ENCODE measurements around the gene KDM3B.
"Not testable (repeated sequence)": the region's sequence is repeated elsewhere in the genome, so short reads cannot be mapped to it uniquely, and the experiment has no call there.

The KDM3B gene, protein sequence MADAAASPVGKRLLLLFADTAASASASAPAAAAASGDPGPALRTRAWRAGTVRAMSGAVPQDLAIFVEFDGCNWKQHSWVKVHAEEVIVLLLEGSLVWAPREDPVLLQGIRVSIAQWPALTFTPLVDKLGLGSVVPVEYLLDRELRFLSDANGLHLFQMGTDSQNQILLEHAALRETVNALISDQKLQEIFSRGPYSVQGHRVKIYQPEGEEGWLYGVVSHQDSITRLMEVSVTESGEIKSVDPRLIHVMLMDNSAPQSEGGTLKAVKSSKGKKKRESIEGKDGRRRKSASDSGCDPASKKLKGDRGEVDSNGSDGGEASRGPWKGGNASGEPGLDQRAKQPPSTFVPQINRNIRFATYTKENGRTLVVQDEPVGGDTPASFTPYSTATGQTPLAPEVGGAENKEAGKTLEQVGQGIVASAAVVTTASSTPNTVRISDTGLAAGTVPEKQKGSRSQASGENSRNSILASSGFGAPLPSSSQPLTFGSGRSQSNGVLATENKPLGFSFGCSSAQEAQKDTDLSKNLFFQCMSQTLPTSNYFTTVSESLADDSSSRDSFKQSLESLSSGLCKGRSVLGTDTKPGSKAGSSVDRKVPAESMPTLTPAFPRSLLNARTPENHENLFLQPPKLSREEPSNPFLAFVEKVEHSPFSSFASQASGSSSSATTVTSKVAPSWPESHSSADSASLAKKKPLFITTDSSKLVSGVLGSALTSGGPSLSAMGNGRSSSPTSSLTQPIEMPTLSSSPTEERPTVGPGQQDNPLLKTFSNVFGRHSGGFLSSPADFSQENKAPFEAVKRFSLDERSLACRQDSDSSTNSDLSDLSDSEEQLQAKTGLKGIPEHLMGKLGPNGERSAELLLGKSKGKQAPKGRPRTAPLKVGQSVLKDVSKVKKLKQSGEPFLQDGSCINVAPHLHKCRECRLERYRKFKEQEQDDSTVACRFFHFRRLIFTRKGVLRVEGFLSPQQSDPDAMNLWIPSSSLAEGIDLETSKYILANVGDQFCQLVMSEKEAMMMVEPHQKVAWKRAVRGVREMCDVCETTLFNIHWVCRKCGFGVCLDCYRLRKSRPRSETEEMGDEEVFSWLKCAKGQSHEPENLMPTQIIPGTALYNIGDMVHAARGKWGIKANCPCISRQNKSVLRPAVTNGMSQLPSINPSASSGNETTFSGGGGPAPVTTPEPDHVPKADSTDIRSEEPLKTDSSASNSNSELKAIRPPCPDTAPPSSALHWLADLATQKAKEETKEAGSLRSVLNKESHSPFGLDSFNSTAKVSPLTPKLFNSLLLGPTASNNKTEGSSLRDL (N-terminal part only)

DNA sequence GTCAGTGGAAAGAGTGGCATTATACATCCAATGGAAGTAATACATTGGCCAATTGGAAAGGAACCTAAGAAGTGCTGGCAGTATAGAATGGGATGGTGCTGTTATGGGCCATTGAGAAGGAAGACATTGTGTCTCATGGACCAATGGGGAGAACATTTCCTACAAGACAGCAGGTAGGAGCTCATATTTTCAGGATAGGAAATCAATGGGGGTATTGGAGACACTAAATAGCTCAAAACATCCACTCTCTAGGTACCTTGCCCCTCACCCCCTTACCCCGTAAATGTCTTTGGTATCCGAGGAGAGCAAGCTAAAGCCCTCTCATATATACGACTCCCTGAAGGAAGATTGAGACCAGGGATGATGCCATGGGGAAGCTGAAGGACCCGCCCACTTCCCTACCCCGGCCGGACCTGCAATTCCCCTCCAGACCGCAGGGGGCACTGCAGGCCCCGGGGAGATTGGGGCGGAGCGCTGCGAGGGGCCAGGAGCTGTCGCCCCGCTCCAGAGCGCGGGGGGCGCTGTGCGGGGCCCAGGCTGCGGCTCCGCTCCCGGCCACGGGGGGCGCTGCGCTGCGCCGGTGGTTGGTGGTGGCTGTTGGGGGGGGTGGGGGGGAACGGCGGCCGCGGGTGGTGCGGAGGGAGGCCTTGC, at the start of gene KDM3B:
Gene KDM3B (plus strand): TSS at position 615 of the 651 bp plus-strand sequence. CDS start 111 bp downstream, outside the sequence.
- DNase-seq (ENCODE audit: low read depth in 2 of 2): peak; percentile 85 to 93

DNA sequence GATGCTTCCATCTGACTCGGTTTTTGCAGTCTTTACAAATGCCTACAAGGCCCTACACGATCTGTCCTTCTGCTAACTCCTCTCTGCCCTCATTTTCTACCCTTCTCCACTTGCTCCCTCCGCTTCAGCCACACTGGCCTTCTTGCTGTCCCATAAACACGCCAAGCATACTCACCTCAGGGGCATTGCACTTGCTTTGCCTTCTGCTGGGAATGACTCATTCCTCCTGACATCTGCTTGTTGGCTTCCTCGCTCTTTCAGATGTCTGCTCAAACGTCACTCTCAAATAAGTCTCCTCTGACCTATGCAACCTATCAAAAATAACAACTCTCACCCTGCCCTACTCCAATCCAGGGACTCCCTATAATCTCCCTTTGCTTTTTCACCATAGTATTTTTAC, 49.1 kb upstream of the KDM3B start:
- no peak for DNase-seq (ENCODE audit: low read depth in 2 of 2)

DNA sequence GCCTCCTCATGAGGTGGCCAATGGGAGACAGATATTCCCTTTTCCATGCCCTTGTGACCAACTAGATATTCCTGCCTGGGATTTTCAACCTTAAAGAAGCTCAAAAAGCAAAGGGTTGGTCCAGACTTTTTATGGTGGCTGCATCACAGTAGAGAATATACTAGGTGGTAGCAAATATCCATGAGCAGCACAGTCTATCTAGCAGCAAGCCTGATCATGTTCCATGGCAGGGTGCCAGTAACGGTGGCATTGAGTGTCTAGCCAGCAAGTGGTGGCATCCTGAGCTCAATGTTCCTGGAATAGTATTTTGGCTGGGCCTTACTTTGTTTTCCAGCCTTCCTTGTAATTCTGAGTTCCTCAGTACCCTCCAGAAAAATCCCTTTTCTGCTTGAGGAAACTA, 46.7 kb upstream of the KDM3B start:
- no peak for DNase-seq (ENCODE audit: low read depth in 2 of 2)

- DNase-seq (ENCODE audit: low read depth in 2 of 2): no peak
These were observed 36.7 kb upstream of the KDM3B start for GRCh38 chr5:138315751-138316278.

DNA sequence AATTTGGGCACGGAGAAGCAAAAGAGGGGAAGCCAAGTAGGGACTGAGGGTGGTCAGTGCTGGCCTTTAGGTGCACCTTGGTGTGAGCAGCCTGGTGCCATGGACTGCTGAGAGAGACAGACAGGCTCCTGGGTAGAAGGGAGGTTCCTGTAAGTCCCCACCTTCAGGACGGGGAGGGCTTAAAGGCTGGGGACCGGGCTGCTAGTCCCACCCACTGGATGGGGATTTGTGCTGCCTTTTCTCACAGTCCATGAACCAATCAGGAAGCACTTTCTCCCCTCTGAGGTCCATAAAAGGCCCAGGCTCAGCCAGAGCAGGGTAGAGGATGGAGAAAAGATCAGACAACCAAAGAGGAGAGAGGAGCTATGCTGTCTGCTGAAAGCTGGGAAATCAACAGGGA, 36.1 kb upstream of the KDM3B start:
- DNase-seq (ENCODE audit: low read depth in 2 of 2): no peak

DNA sequence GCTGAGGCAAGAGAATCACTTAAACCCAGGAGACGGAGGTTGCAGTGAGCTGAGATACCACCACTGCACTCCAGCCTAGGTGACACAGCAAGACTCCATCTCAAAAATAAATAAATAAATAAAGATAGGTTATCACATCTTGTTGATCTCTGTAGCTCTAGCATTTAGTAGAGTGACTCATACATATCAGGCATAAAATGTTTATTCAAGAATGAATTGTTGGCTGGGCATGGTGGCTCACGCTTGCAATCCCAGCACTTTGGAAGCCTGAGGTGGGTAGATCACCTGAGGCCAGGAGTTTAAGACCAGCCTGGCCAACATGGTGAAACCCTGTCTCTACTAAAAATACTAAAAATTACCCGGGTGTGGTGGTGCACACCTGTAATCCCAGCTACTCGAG, 34.3 kb upstream of the KDM3B start:
- not testable (repeated sequence) for DNase-seq (ENCODE audit: low read depth in 2 of 2)

DNA sequence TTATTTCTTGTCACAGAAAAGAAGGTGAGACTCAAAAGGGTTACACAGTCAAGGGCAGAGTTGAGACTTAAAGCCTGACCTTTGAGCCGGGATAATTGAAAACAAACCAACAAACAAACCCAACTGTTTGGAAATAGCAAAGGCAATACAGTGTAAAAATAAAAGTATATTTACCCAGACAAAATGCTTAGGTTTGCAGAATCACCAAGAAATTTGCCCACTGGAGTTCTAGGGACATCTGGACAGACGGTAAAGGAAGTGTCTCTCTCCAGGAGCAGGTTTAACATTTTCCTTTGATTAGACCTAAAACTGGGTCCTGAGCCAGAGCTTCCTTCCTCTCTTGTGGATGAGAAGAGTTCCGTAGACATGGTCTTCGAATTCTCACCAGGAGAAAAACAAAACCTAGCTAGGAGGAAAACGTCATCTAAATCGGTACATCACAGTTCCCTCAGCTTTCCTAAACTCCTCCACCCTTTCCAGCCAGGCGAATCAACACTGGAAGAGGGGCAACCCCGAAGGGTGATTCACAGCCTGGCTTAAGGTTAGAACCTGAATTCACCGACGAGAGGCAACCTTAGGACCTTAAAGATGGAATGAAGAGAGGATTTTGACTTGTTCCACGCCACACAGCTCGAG, 21.6 kb upstream of the KDM3B start:
- DNase-seq (ENCODE audit: low read depth in 2 of 2): no peak

- peak; percentile 85 to 89 for DNase-seq (ENCODE audit: low read depth in 2 of 2)
These were observed 20.8 kb upstream of the KDM3B start, which contains the start of gene CDC25C for GRCh38 chr5:138331449-138332368. Gene CDC25C (minus strand): TSS chr5:138331804. CDS start chr5:138331180, 624 bp downstream.

- no peak for DNase-seq (ENCODE audit: low read depth in 2 of 2)
These were observed 17.5 kb upstream of the KDM3B start for GRCh38 chr5:138334867-138335447.

- no peak for DNase-seq (ENCODE audit: low read depth in 2 of 2)
These were observed 15.4 kb upstream of the KDM3B start for GRCh38 chr5:138336952-138337684.

GRCh38 chr5:138337685-138338410, 14.6 kb upstream of the KDM3B start, which contains the start of gene FAM53C:
Gene FAM53C (plus strand): TSS chr5:138338266. CDS start chr5:138341336, 3,070 bp downstream.
- DNase-seq (ENCODE audit: low read depth in 2 of 2): peak; percentile 80 to 87

DNA sequence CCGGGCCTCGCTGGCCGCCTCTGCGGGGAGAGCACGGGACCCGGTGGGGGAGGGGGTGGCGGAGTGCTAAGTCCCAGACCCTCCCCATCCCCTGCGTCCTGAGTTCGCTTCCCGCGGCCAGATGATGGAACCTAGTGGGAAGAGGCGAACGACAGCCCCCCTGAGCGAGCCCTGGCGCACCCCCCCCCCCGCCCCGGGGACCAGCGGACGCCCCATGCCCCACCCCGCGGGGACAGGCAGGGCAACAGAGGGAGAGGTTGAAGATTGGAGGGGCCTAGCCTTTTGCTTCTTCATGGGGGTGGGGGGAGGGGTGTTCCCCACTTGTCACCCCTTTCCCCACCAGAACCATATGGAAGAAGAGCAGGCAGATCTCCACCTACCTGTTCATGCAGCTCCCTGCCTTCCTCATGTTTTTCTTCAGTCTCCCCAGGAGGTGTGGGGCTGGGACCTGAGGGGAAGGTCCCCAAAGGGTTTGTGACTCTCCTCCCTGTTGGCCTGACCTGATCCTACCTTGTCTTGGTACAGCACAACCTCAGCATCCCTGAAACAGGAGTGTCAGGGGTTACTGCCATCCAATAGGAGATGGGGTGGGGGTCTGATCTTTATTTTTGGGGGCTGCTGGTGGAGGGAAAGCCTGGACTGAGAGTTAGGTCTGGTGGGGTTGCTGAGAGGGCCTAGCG, 13.9 kb upstream of the KDM3B start:
- no peak for DNase-seq (ENCODE audit: low read depth in 2 of 2)

GRCh38 chr5:138339091-138339456, 13.4 kb upstream of the KDM3B start:
- no peak for DNase-seq (ENCODE audit: low read depth in 2 of 2)

- DNase-seq (ENCODE audit: low read depth in 2 of 2): no peak
These were observed 13.0 kb upstream of the KDM3B start for GRCh38 chr5:138339464-138339863.

DNA sequence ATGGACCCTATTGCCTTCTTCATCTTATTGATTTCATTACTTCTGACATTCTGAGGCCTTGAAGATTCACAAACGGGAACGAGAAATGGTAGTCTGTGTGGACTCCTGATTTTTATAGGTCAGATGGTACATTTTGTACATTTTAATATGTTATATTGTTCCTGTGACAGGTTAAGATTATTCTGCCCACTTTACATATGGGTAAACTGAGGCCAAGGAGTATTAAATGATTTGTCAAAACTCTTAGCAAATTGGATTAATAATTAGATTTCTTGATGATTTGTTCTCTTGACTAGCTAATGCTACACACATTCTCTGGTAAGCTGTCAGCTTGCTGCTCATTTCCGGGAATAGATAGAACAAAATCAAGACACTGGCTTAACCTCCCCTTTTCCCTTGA, 12.5 kb upstream of the KDM3B start:
- no peak for DNase-seq (ENCODE audit: low read depth in 2 of 2)

DNA sequence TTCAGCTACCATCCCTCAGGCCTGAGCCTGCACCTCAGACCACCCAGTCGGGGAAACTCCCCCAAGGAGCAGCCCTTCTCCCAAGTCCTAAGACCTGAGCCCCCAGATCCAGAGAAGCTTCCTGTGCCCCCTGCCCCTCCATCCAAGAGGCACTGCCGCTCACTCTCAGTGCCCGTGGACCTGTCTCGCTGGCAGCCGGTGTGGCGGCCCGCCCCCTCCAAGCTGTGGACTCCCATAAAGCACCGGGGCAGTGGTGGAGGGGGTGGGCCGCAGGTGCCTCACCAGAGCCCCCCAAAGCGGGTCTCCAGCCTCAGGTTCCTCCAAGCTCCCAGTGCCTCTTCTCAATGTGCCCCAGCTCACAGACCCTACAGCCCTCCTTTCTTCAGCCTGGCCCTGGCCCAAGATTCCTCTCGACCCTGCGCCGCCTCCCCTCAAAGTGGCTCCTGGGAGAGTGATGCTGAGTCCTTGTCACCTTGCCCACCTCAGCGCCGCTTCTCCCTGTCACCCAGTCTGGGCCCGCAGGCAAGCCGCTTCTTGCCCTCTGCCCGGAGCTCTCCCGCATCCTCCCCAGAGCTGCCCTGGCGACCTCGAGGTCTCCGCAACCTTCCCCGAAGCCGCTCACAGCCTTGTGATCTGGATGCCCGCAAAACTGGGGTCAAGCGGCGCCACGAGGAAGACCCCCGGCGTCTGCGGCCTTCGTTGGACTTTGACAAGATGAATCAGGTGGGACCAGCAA, 7.4 kb upstream of the KDM3B start:
- DNase-seq (ENCODE audit: low read depth in 2 of 2): no peak
